IMR-90 (cell line): Measurements from ENCODE around the gene ARL14. TPM values are rescaled to one million over a fixed set of nuclear protein-coding genes. Genes with fewer than 3 reads are reported as not detected.

Experiments
- ATAC-seq: fragments of 200-7000 bp; cut with Tn5 transposase; 2 replicates; pipeline ENCODE4 v1.9.1; 2020; ENCODE audit warnings: low read depth, mild to moderate bottlenecking, moderate library complexity
- BruUV-seq: library from RNA; stranded (reverse); fragments of 400-500 nt; replicated peaks from 2 replicates; lab custom pipeline; 2021; lab: Mats Ljungman, UMichigan
- CTCF ChIA-PET: fragments of 300-600 bp; formaldehyde crosslinking; extraction: SDS; loops from one replicate; lab custom pipeline; 2021; ENCODE audit warnings: antibody characterized with exemption; lab: Yijun Ruan, JAX
- POLR2A ChIA-PET: fragments of 300-600 bp; sonication (Branson Sonifier 250); formaldehyde crosslinking; loops from one replicate; lab custom pipeline; 2022; ENCODE audit warnings: antibody characterized with exemption; ENCODE audit not compliant: unreplicated experiment; lab: Charles Lee
- DNase-seq: peaks from one replicate; pipeline ENCODE4 v3.0.0; 2013
- H2AFZ ChIP-seq: replicated peaks from 2 replicates; pipeline ENCODE3; 2013; ENCODE audit warnings: low read length, mild to moderate bottlenecking; ENCODE audit not compliant: poor library complexity
- H2AK5ac ChIP-seq: 2 replicates; pipeline ENCODE4 v1.6.1; 2013; ENCODE audit warnings: low read depth, low read length, inconsistent platforms
- H2AK9ac ChIP-seq: replicated peaks from 2 replicates; pipeline ENCODE3; 2013; ENCODE audit warnings: mild to moderate bottlenecking, low read depth, low read length, moderate library complexity; ENCODE audit not compliant: poor library complexity
- H2BK120ac ChIP-seq: 2 replicates; pipeline ENCODE4 v1.6.1; 2013; ENCODE audit warnings: low read depth, low read length, inconsistent platforms
- H2BK15ac ChIP-seq: 3 replicates; pipeline ENCODE4 v1.6.1; 2013; ENCODE audit warnings: low read depth, low read length, inconsistent platforms
- H2BK20ac ChIP-seq: 2 replicates; pipeline ENCODE4 v1.6.1; 2013; ENCODE audit warnings: low read depth, mild to moderate bottlenecking, inconsistent platforms, low read length, moderate library complexity
- H2BK5ac ChIP-seq: 2 replicates; pipeline ENCODE4 v1.6.1; 2013; ENCODE audit warnings: mild to moderate bottlenecking, low read depth, low read length, inconsistent platforms; ENCODE audit not compliant: poor library complexity, severe bottlenecking
- H3K14ac ChIP-seq: replicated peaks from 2 replicates; pipeline ENCODE4 v1.6.1; 2013; ENCODE audit warnings: low read depth, low read length, inconsistent platforms
- H3K18ac ChIP-seq: 2 replicates; pipeline ENCODE4 v1.6.1; 2013; ENCODE audit warnings: low read depth, low read length, control low read depth
- H3K23ac ChIP-seq: 2 replicates; pipeline ENCODE4 v1.6.1; 2013; ENCODE audit warnings: low read depth, low read length, inconsistent platforms
- H3K27ac ChIP-seq: 2 replicates; pipeline ENCODE4 v1.5.1; 2013; ENCODE audit warnings: mild to moderate bottlenecking, control low read depth, low read length; ENCODE audit not compliant: insufficient read depth
- H3K27me3 ChIP-seq: 2 replicates; pipeline ENCODE4 v1.6.1; 2013; ENCODE audit warnings: low read length; ENCODE audit not compliant: control insufficient read depth, insufficient read depth
- H3K36me3 ChIP-seq: 2 replicates; pipeline ENCODE4 v1.6.1; 2013; ENCODE audit warnings: low read length, mixed read lengths; ENCODE audit not compliant: control insufficient read depth, insufficient read depth
- H3K4ac ChIP-seq: 2 replicates; pipeline ENCODE4 v1.6.1; 2013; ENCODE audit warnings: low read depth, low read length, inconsistent platforms
- H3K4me1 ChIP-seq: 2 replicates; pipeline ENCODE4 v1.6.1; 2013; ENCODE audit warnings: low read length, mixed read lengths; ENCODE audit not compliant: control insufficient read depth, insufficient read depth
- H3K4me2 ChIP-seq: 2 replicates; pipeline ENCODE4 v1.6.1; 2013; ENCODE audit warnings: low read depth, mild to moderate bottlenecking, control low read depth, low read length, moderate library complexity
- H3K4me3 ChIP-seq: 2 replicates; pipeline ENCODE4 v1.5.1; 2013; ENCODE audit warnings: low read depth, mild to moderate bottlenecking, control low read depth, low read length, moderate library complexity; ENCODE audit not compliant: insufficient read depth
- H3K56ac ChIP-seq: 2 replicates; pipeline ENCODE4 v1.6.1; 2013; ENCODE audit warnings: low read length, inconsistent platforms; ENCODE audit not compliant: insufficient read depth; ENCODE audit errors: extremely low read depth
- H3K79me1 ChIP-seq, 2 experiments: 2 replicates each; pipeline ENCODE4 v1.6.1; 2013; ENCODE audit warnings: low read length in 2 of 2, inconsistent platforms in 1 of 2, low read depth in 1 of 2
- H3K9ac ChIP-seq: 2 replicates; pipeline ENCODE4 v1.6.1; 2013; ENCODE audit warnings: low read depth, low read length, control low read depth
- H3K9me1 ChIP-seq: 2 replicates; pipeline ENCODE4 v1.6.1; 2013; ENCODE audit warnings: low read length, inconsistent platforms; ENCODE audit not compliant: insufficient read depth
- H3K9me3 ChIP-seq: 2 replicates; pipeline ENCODE4 v1.6.1; 2013; ENCODE audit warnings: low read length; ENCODE audit not compliant: control insufficient read depth, insufficient read depth
- H4K20me1 ChIP-seq: 2 replicates; pipeline ENCODE4 v1.6.1; 2013; ENCODE audit warnings: low read length, inconsistent platforms; ENCODE audit not compliant: insufficient read depth
- H4K5ac ChIP-seq: 2 replicates; pipeline ENCODE4 v1.6.1; 2013; ENCODE audit warnings: mild to moderate bottlenecking, low read depth, low read length, control low read depth
- H4K8ac ChIP-seq, 2 experiments: 2 replicates each; pipeline ENCODE4 v1.6.1; 2013; ENCODE audit warnings: low read depth in 2 of 2, low read length in 2 of 2, control low read depth in 1 of 2, inconsistent platforms in 1 of 2
- H4K91ac ChIP-seq: 2 replicates; pipeline ENCODE4 v1.6.1; 2013; ENCODE audit warnings: low read depth, low read length, inconsistent platforms; ENCODE audit not compliant: insufficient read depth
- CHD1 ChIP-seq: IDR thresholded peaks from 2 replicates; pipeline ENCODE4 v1.6.1; 2012; ENCODE audit warnings: low read depth, low read length, improper control_type of control experiment
- CTCF ChIP-seq: conservative IDR thresholded peaks from 2 replicates; pipeline ENCODE4 v1.5.1; 2012; ENCODE audit warnings: mild to moderate bottlenecking, low read depth, low read length, improper control_type of control experiment
- ELK1 ChIP-seq: fragments of 150-350 bp; IDR thresholded peaks from 2 replicates; pipeline ENCODE4 v1.6.1; 2016; ENCODE audit warnings: low read depth, mild to moderate bottlenecking, low read length, moderate library complexity, borderline replicate concordance
- MAFK ChIP-seq: IDR thresholded peaks from 2 replicates; pipeline ENCODE4 v1.6.1; 2012; ENCODE audit warnings: low read depth, low read length, improper control_type of control experiment
- MAZ ChIP-seq: IDR thresholded peaks from 2 replicates; pipeline ENCODE4 v1.6.1; 2012; ENCODE audit warnings: low read depth, mild to moderate bottlenecking, low read length, improper control_type of control experiment, moderate library complexity, borderline replicate concordance
- MXI1 ChIP-seq: IDR thresholded peaks from 2 replicates; pipeline ENCODE4 v1.6.1; 2012; ENCODE audit warnings: low read depth, mild to moderate bottlenecking, low read length, moderate library complexity, borderline replicate concordance
- NFE2L2 ChIP-seq: fragments of 150-350 bp; IDR thresholded peaks from 2 replicates; pipeline ENCODE4 v1.6.1; 2016; ENCODE audit warnings: low read depth, mild to moderate bottlenecking, low read length
- POLR2A ChIP-seq: IDR thresholded peaks from 2 replicates; pipeline ENCODE4 v1.6.1; 2012; ENCODE audit warnings: mild to moderate bottlenecking, low read depth, low read length
- RCOR1 ChIP-seq: IDR thresholded peaks from 2 replicates; pipeline ENCODE4 v1.6.1; 2012; ENCODE audit warnings: mild to moderate bottlenecking, low read length, improper control_type of control experiment; ENCODE audit not compliant: insufficient replicate concordance
- SMC3 ChIP-seq: fragments of 150-350 bp; IDR thresholded peaks from 2 replicates; pipeline ENCODE4 v1.6.1; 2016; ENCODE audit warnings: low read depth, mild to moderate bottlenecking, antibody characterized with exemption, low read length, moderate library complexity
- WGBS, 2 experiments: methylation state at CpG; one replicate each; pipeline versions ENCODE4 v1.1.5 to v1.1.7; 2013; ENCODE audit warnings: missing lambda C conversion rate in 2 of 2; ENCODE audit not compliant: insufficient read length in 1 of 2; ENCODE audit errors: extremely low coverage in 2 of 2; 5-methylcytosine and 5-hydroxymethylcytosine counted together
- dilution Hi-C: fragments of 300-500 bp; cut with HindIII; formaldehyde crosslinking; loops from one replicate; pipeline ENCODE4 v1.14.3; 2018; ENCODE audit warnings: low sequenced_read_pairs; ENCODE audit not compliant: unreplicated experiment
- in situ Hi-C: fragments of 300-500 bp; cut with MboI; formaldehyde crosslinking; loops from 3 replicates; pipeline ENCODE4 v1.14.3; 2019; ENCODE audit warnings: low sequenced_read_pairs, inconsistent platforms, mixed read lengths
- intact Hi-C: fragments of 100-400 bp; cut with micrococcal nuclease; formaldehyde crosslinking; loops from 2 replicates; pipeline ENCODE4 v1.10.0; 2022
- polyA plus RNA-seq, 3 experiments: library from polyadenylated mRNA; depleted of rRNA; stranded (reverse); fragments of >200 nt; gene quantifications; 2 replicates each; pipeline ENCODE4 v1.2.3, GENCODE V29; 2012; ENCODE audit warnings: low replicate concordance in 1 of 3
- total RNA-seq: library from RNA; depleted of rRNA; stranded (reverse); fragments of >200 nt; gene quantifications from 2 replicates; pipeline ENCODE4 v1.2.3, GENCODE V29; 2012

The ARL14 gene
- total and polyA plus RNA-seq, 2 of the 4 experiments (the other 2 are of a cell fraction), result 0.15 to 0.18 TPM

GRCh38 chr3:160661660-160662059 is 15.3 kb upstream of the ARL14 start:
- Histone ChIP-seq H2BK20ac (no peak overlapping the region), H4K8ac (0 out of 4 replicates have a peak overlapping the region, but pooled peaks of 1 of the 2 experiments have one; percentile 29), H3K27me3 (no peaks in the 10 kb centered on the region), H3K36me3 (no peaks in the 10 kb centered on the region), H3K14ac (no peak overlapping the region), H3K23ac (peak overlapping the region; percentile 51; the same call in 1 of the 2 replicates), H3K4ac (no peak overlapping the region), H2BK15ac (no peak overlapping the region; the same call in 2 of the 3 replicates), H4K91ac (no peak overlapping the region), H3K79me1 (no peaks in the 10 kb centered on the region), H2BK5ac (no peak overlapping the region), H2AK9ac (peak overlapping the region; percentile 58), H3K4me3 (no peak overlapping the region), H3K4me2 (no peak overlapping the region), H3K27ac (no peak overlapping the region), H4K20me1 (no peaks in the 10 kb centered on the region), H3K18ac (no peak overlapping the region), H2AK5ac (no peak overlapping the region), H3K4me1 (peaks cover 2% of the 10 kb centered on the region), H3K9me3 (no peaks in the 10 kb centered on the region), H3K56ac (no peak overlapping the region), H4K5ac (no peak overlapping the region), H2BK120ac (no peak overlapping the region), H2AFZ (no peak overlapping the region), H3K9me1 (no peaks in the 10 kb centered on the region; the same call in 1 of the 2 replicates), H3K9ac (no peak overlapping the region)
- intact Hi-C loops, result no loop called here
- ATAC-seq (no peak), DNase-seq (peak; percentile 11)
- ChIA-PET POLR2A (no interaction called here), CTCF (interaction anchor here (0.6 kb wide), 1 partner anchor 45 kb away, joined by 3 read pairs; no protein-coding TSS in a partner anchor)
- dilution Hi-C loops, result no loop called here
- in situ Hi-C loops, result no loop called here
- TF ChIP-seq NFE2L2 (no peak), CHD1 (no peak), POLR2A (no peak), RCOR1 (no peak), MAZ (no peak), MAFK (no peak), MXI1 (no peak), SMC3 (no peak), CTCF (no peak), ELK1 (no peak)
- no CpG with 5 or more reads among the region's 1 CpG for WGBS, 2 experiments
- BruUV-seq, result no TSS peak
